GM12891 (cell line): ENCODE results near the gene ZDHHC12.

Experiments
- PAX5 ChIP-seq: IDR thresholded peaks from 2 replicates; pipeline ENCODE4 v1.6.1; 2011; ENCODE audit warnings: low read length, moderate library complexity, mild to moderate bottlenecking; ENCODE audit not compliant: insufficient read depth, severe bottlenecking
- POLR2A ChIP-seq: IDR thresholded peaks from 2 replicates; pipeline ENCODE4 v1.6.1; 2011; ENCODE audit warnings: low read depth, low read length, control low read depth
- POLR2AphosphoS5 ChIP-seq: IDR thresholded peaks from 2 replicates; pipeline ENCODE4 v1.6.1; 2011; ENCODE audit warnings: low read depth, low read length, control low read depth
- TAF1 ChIP-seq: IDR thresholded peaks from 2 replicates; pipeline ENCODE4 v1.6.1; 2011; ENCODE audit warnings: low read depth, low read length, control low read depth

DNA sequence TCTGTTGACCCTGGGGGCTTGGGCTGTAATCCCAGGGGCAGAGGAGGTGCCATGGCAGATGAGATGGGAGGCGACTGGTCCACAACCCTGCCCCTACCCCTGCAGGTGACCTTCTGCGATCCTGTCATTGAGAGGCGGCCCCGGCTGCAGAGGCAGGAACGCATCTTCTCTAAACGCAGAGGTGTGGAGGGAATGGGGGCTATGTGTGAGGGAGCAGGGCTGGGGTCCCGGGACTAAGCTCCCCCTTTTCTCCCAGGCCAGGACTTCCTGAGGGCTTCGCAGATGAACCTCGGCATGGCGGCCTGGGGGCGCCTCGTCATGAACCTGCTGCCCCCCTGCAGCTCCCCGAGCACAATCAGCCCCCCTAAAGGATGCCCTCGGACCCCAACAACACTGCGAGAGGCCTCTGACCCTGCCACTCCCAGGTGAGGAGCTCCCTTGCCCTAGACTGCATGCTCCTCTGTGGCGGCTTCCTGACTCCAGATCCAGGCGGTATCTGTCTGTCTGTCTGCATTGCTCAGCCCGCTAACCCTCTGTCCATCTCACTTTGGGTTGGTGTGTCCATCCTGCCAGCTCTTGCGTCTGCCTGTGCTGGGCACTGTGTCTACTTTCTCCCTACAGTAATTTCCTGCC, 9.9 kb downstream of the ZDHHC12 start:
- TF ChIP-seq POLR2A (no peak), POLR2AphosphoS5 (no peak), TAF1 (no peak), PAX5 (no peak)
